GM13976 (cell line): ENCODE results near the gene MTA2.
"Not testable (repeated sequence)": the region's sequence is repeated elsewhere in the genome, so short reads cannot be mapped to it uniquely, and the experiment has no call there.

Experiments used
- DNase-seq: peaks from one replicate; pipeline ENCODE4 v3.0.0; 2012; ENCODE audit warnings: low spot score
- CTCF ChIP-seq: IDR thresholded peaks from 2 replicates; pipeline ENCODE4 v1.5.1; 2012; ENCODE audit warnings: borderline replicate concordance, mild to moderate bottlenecking; ENCODE audit not compliant: insufficient read depth; ENCODE audit errors: extremely low read depth, missing control alignments, control extremely low read depth
- in situ Hi-C: fragments of 300-500 bp; cut with MboI; formaldehyde crosslinking; loops from one replicate; pipeline ENCODE4 v1.12.0; 2022; ENCODE audit warnings: low sequenced_read_pairs, mixed read lengths, inconsistent platforms; ENCODE audit not compliant: unreplicated experiment

Gene MTA2

DNA sequence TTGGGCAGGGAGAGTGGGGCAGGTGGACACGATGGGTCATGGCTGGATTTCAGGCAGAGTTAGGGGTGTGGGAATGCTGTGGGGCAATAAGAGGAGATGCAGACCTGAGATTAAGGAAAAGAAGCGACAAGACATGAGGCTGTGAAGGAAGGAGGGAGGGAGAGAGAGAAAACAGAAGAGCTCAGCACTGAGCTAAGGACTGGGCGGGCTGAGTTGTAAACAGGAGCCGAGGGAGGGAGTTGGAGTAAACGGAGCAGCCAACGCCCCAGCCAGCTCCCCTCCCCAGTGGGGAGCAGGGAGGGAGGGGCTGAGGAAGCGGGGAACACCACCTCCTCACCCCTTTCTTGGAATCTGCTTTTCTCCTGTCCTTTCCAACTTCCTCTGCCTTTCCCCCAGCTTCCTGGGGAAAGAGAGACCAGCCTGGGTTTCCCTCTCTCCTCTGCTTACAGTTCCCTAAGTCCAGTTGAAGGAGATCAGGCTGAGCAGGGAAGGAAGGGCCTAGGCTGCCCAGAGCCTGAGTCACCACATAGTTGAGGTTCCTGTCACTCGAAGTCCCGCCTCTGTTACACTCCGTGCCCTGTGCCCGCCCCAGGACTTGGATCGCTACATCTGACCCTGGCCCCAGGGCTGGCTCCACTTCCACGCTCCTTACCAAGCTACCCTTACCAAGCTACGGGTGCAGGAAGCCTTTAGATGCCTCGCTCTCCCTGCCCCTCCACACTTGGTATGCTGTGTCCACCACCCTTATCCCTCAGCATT lies 48.4 kb downstream of the MTA2 start:
- no peak for TF ChIP-seq CTCF
- in situ Hi-C loops, result no loop called here
- DNase-seq, result no peak

DNA sequence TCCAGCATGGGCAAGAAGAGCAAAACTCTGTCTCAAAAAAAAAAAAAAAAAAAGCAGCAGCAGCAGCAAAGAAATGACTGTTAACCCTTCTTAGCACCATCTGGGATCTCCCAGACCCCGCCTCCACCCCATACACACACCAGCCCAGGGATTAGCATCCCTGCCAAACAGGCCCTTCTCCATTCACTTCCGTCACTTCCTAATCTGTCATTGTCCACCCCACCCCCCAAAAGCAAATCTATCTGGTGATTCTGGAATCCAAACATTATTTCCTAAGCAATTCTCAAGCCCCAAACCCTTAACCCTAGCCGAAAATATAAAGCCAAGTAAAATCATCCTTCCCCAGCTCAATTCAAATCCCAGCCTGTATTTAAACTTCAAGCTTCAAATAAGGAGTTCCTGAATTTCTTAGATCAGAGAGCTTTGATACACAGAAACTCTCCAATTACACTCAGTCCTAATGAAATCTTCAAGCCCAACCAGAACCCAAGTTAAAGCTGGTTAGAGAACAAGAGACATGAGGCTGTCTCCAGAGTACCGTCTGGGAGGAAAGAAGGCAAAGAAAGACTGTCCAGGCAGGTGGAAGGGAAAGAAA lies 49.1 kb downstream of the MTA2 start:
- DNase-seq, result no peak
- in situ Hi-C loops, result no loop called here
- TF ChIP-seq CTCF, result no peak

GRCh38 chr11:62550478-62550877 lies 51.2 kb downstream of the MTA2 start:
- in situ Hi-C loops, result not testable (repeated sequence)

GRCh38 chr11:62548545-62549335 lies 52.9 kb downstream of the MTA2 start:
- in situ Hi-C loops, result no loop called here
- no peak for DNase-seq
- TF ChIP-seq CTCF, result no peak

More at GRCh38 chr11:62550478-62550877, 51.2 kb downstream of the MTA2 start:
- not testable (repeated sequence) for DNase-seq

DNA sequence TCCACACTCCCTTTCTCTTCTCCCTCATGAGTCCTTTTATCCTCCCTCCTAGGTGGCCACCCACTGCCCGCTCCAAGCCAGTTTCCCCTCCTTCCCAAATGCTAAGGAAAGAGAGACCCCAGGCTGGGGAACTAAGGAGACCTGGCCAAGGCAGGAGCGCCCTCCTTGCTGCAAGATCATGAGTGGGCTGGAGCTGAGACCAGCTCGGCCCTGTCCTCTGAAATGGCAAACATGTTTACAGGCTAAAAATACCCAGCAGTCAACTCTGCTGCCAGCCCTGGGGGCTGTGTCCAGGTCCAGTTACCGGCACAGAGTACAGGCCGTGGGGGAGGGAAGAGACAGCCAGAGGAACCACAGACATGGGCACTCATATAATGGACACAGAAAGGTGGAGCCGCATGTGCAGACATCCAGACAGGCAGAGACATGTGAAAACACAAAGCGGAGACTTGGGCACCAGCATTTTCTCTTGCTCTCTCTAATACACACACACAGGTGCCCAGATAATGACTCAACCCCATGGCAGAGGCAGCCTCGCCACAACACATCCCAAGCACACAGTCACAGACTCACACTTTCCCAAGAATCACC lies 53.9 kb downstream of the MTA2 start:
- TF ChIP-seq CTCF, result no peak
- in situ Hi-C loops, result no loop called here
- DNase-seq, result no peak

- TF ChIP-seq CTCF, result no peak
- no peak for DNase-seq
Observed at GRCh38 chr11:62546929-62547625, 54.6 kb downstream of the MTA2 start.

More at GRCh38 chr11:62546929-62547625, 54.6 kb downstream of the MTA2 start:
- in situ Hi-C loops, result no loop called here
